Suppressor macrophage treated with lipopolysaccharide for 1 hour (primary cell): ENCODE data around the gene DNAH14.
A peak's percentile ranks its signal among the peaks of the same experiment; 100 is the strongest.
"Not testable (repeated sequence)": the region's sequence is repeated elsewhere in the genome, so short reads cannot be mapped to it uniquely, and the experiment has no call there.

Experiments
- DNase-seq, 3 donors: peaks; one replicate each; pipeline ENCODE4 v3.0.0-alpha.2; 2020 to 2022

DNAH14 gene

GRCh38 chr1:225260319-225260718 is 330.8 kb downstream of the DNAH14 start:
- no peak for DNase-seq

- no peak for DNase-seq
Observed at GRCh38 chr1:225277445-225277844, 348.0 kb downstream of the DNAH14 start.

GRCh38 chr1:225280563-225280962 is 351.1 kb downstream of the DNAH14 start:
- no peak for DNase-seq

- DNase-seq: no peak
Observed at GRCh38 chr1:225290244-225290643, 360.8 kb downstream of the DNAH14 start.

- no peak for DNase-seq
Observed at GRCh38 chr1:225299624-225300023, 370.1 kb downstream of the DNAH14 start.

- no peak for DNase-seq
Observed at GRCh38 chr1:225300381-225300780, 370.9 kb downstream of the DNAH14 start.

- DNase-seq: no peak
Observed at GRCh38 chr1:225304996-225305395, 375.5 kb downstream of the DNAH14 start.

- not testable (repeated sequence) for DNase-seq
Observed at GRCh38 chr1:225310544-225310943, 381.1 kb downstream of the DNAH14 start.

- peak; percentile 61 to 71 (median 63) for DNase-seq
Observed at GRCh38 chr1:225318706-225319575, 389.5 kb downstream of the DNAH14 start.

GRCh38 chr1:225319871-225320270 is 390.4 kb downstream of the DNAH14 start:
- peak; percentile 76 to 83 (median 77) for DNase-seq

GRCh38 chr1:225321784-225322183 is 392.3 kb downstream of the DNAH14 start:
- no peak for DNase-seq

- no peak for DNase-seq
Observed at GRCh38 chr1:225329041-225329440, 399.6 kb downstream of the DNAH14 start.

GRCh38 chr1:225329996-225330395 is 400.5 kb downstream of the DNAH14 start:
- DNase-seq: peak; percentile 30 to 48 (median 37)

- no peak for DNase-seq
Observed at GRCh38 chr1:225332686-225333085, 403.2 kb downstream of the DNAH14 start.

- not testable (repeated sequence) for DNase-seq
Observed at GRCh38 chr1:225335098-225335778, 405.8 kb downstream of the DNAH14 start.

GRCh38 chr1:225338545-225338944 is 409.1 kb downstream of the DNAH14 start:
- DNase-seq: no peak

- no peak for DNase-seq
Observed at GRCh38 chr1:225341642-225342041, 412.2 kb downstream of the DNAH14 start.

GRCh38 chr1:225342695-225343094 is 413.2 kb downstream of the DNAH14 start:
- DNase-seq: no peak

- DNase-seq: peak; percentile 25 to 56 (median 40)
Observed at GRCh38 chr1:225343618-225344017, 414.1 kb downstream of the DNAH14 start.

- peak; percentile 51 to 61 (median 57) for DNase-seq
Observed at GRCh38 chr1:225347123-225347683, 417.7 kb downstream of the DNAH14 start.

- DNase-seq: no peak
Observed at GRCh38 chr1:225348400-225348799, 418.9 kb downstream of the DNAH14 start.

GRCh38 chr1:225349826-225350225 is 420.4 kb downstream of the DNAH14 start:
- DNase-seq: no peak

- DNase-seq: no peak
Observed at GRCh38 chr1:225350872-225351271, 421.4 kb downstream of the DNAH14 start.

- DNase-seq: no peak
Observed at GRCh38 chr1:225354906-225355305, 425.4 kb downstream of the DNAH14 start.
